Omental fat pad (tissue), 4 donors: Measurements from ENCODE around the gene INPP5A. TPM values are rescaled to one million over a fixed set of nuclear protein-coding genes. Genes with fewer than 3 reads are reported as not detected.
A peak's percentile ranks its signal among the peaks of the same experiment; 100 is the strongest.

Experiments used
- ATAC-seq: fragments of 150-250 bp; one replicate; pipeline ENCODE4 v1.9.1; 2016; ENCODE audit warnings: mild to moderate bottlenecking, moderate library complexity; ENCODE audit not compliant: low FRiP score
- DNase-seq: peaks from one replicate; pipeline ENCODE4 v3.0.0-alpha.2; 2019; ENCODE audit warnings: low spot score
- total RNA-seq, 4 donors: library from RNA; depleted of rRNA; stranded (reverse); fragments of >200 nt; gene quantifications; one replicate each; pipeline ENCODE4 v1.1.0, GENCODE V29; 2016
- TF ChIP-seq, protein P1 (sequence below), 3 donors: fragments of 450-650 bp; IDR thresholded peaks; one replicate each; pipeline ENCODE4 v1.5.1; 2016 to 2017; ENCODE audit warnings: antibody characterized with exemption in 3 of 3, mild to moderate bottlenecking in 3 of 3, moderate library complexity in 2 of 3

The INPP5A gene
- total RNA-seq, 4 donors from 2014 or later = 34.1 to 49.3 (median 43.3) TPM

DNA sequence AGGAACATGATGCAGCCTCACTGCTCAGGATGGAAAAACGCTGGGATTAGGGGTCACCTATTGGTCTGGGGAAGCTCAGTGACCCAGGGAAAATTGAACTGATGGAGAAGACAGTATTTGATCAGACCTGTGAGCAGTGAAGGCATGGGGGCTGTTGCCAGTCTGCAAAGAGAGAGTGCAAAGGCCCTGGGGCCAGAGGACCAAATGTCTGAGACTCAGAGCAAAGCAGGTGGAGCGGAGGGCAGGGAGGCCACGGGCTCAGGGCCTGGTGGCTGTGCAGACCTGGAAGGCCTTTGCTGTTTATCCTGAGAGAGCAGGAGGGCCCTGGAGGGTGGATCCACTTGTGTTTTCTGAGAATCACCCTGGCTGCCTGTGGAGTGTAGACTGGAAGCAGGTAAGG is 67.1 kb downstream of the INPP5A start:
- TF ChIP-seq, protein P1, sequence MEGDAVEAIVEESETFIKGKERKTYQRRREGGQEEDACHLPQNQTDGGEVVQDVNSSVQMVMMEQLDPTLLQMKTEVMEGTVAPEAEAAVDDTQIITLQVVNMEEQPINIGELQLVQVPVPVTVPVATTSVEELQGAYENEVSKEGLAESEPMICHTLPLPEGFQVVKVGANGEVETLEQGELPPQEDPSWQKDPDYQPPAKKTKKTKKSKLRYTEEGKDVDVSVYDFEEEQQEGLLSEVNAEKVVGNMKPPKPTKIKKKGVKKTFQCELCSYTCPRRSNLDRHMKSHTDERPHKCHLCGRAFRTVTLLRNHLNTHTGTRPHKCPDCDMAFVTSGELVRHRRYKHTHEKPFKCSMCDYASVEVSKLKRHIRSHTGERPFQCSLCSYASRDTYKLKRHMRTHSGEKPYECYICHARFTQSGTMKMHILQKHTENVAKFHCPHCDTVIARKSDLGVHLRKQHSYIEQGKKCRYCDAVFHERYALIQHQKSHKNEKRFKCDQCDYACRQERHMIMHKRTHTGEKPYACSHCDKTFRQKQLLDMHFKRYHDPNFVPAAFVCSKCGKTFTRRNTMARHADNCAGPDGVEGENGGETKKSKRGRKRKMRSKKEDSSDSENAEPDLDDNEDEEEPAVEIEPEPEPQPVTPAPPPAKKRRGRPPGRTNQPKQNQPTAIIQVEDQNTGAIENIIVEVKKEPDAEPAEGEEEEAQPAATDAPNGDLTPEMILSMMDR (IDR thresholded peaks at IDR 0.05) = no peak
- ATAC-seq (no peak), DNase-seq (no peak)

DNA sequence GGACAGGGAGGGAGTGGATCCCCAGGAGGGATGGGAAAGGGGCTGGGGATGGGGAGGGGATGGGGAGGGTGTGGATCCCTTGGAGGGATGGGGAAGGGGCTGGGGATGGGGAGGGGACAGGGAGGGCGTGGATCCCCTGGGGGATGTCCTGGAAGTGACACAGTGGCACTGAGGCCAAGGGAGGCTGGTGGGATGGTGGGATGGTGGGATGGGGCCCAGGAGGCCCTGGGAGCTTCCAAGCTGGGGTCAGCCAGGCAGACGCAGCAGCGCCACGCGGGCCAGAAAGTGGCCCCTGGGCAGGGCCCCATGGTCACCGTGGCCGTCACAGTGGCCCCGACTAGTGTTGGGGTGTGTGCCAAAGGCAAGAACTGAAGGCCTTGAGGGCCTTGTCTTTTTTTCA is 67.8 kb downstream of the INPP5A start:
- TF ChIP-seq, protein P1 (IDR thresholded peaks at IDR 0.05) = no peak
- ATAC-seq (no peak), DNase-seq (no peak)

DNA sequence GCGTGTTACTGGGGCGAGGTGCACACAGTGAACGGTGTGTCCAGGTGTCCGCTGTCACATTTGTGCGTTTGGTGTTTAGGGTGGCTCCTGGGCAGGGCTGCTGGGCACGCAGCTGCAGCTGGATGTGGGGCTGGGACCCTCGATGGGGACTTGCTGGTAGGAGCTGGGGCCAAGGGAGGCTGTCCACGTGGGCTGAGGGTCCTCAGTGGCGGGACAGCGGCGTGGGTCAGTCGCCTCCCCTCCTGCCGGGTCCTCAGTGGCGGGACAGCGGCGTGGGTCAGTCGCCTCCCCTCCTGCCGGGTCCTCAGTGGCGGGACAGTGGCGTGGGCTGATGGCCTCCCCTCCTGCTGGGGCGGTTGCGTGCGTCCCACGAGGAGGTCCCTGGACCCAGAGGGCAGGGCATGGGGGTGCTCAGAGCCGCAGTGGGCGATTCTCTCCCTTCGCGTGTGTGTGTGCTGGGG is 68.5 kb downstream of the INPP5A start:
- TF ChIP-seq, protein P1 (IDR thresholded peaks at IDR 0.05) = no peak
- no peak for ATAC-seq
- peak; percentile 10 for DNase-seq

DNA sequence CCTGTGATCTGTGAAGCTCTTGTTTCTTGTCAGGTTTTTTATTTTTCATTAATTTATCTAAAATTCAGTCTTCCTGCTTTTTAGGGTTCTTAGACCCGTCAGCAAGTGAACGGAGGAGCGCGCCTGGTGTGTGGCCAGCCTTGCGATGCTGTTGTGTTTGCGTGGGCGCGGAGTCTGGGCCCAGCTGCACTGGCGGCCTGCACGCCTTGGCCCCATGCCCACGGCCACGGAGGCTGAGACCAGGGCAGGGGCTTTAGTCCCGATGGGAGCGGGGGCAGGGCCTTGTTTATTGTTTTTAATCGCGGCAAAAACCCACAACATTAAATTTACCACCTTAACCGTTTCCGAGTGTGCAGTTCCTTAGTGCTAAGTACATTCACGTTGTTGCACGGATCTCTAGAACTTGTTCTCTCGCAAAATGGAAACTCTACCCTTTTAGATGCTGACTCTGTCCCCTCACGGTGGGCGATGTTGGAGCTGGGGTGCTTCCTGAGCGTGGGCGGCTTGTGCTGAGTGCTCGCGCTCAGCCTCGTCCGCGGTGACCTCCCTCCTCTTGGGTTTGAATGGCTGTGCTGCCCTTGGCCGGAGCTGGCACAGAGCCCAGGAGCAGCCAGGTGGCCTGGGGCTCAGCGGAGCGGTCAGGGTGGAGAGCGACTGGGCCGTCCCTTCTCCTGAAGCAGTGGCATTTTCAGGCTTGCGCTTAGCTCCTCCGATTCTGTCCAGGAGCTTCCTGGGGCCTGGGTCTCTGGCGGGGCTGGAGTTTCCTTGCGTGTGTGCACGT is 69.1 kb downstream of the INPP5A start:
- DNase-seq (peak; percentile 22), ATAC-seq (no peak)
- TF ChIP-seq, protein P1 (IDR thresholded peaks at IDR 0.05) = no peak

DNA sequence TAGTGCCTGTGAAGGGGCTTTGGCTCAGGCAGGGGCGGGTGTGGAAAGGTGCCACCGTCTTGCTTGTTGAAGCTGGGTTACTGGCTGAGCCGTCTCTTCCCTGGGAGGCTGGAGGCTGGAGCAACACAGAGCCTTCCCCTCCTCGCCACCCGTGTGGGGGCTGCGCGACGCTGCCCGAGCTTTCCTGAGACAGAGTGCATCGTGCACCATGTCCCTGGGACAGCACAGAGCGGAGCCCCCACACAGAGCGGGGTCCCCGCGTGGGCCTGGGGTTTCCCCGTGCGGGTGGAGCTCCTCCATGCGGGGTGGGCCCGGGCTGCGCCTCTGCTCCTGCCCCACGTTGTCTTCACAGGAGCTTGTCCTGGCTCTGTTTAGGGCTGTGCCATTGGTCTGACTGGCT is 69.9 kb downstream of the INPP5A start:
- TF ChIP-seq, protein P1 (IDR thresholded peaks at IDR 0.05) = no peak
- ATAC-seq = no peak
- peak; percentile 12 for DNase-seq

DNA sequence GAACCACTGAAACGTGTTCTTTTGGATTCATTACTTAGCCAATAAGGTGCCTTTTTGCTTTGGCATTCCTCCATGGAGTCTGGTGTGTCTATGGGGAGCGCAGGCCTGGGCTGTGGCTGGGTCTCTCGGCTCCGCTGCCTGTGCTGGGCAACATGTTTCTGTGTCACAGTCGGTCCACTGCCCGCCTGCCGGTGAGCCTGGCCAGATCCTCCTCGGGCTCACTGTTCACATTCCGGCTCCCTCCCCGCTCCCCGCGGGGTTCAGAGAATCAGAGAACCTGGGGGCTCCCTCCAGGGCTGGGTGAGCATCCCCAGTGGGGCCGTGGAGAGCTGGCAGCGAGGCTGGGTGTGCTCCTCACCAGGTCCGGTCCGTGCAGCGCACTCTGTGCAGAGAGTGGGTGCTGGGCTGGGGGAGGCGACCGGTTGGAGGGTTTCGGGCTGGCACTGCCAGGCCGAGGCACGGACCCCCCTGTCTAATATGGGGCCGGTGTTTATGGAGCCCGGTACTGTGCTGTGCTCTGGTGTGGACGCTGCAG is 70.4 kb downstream of the INPP5A start:
- DNase-seq (peak; percentile 19), ATAC-seq (no peak)

More for the DNA sequence above, 70.4 kb downstream of the INPP5A start:
- TF ChIP-seq, protein P1 (IDR thresholded peaks at IDR 0.05) = no peak
